PFSK-1 (cell line): Measurements from ENCODE around the gene ECI2.

Experiments
- FOXP2 ChIP-seq: optimal IDR thresholded peaks from 2 replicates; pipeline ENCODE3; 2011; ENCODE audit warnings: borderline replicate concordance, control low read depth, inconsistent platforms; ENCODE audit not compliant: insufficient read depth; ENCODE audit errors: extremely low read length, extremely low read depth
- POLR2AphosphoS5 ChIP-seq: IDR thresholded peaks from 2 replicates; pipeline ENCODE4 v1.6.1; 2012; ENCODE audit warnings: low read depth, mild to moderate bottlenecking, control low read depth, low read length, moderate library complexity
- REST ChIP-seq, 2 experiments: IDR thresholded peaks; 2 replicates each; pipeline versions ENCODE4 v1.6.1 to v1.8.0; 2011 to 2012; ENCODE audit warnings: low read depth in 2 of 2, low read length in 2 of 2, control low read depth in 1 of 2, inconsistent platforms in 1 of 2, mild to moderate bottlenecking in 1 of 2, moderate library complexity in 1 of 2; ENCODE audit not compliant: insufficient read depth in 1 of 2
- SIN3A ChIP-seq: IDR thresholded peaks from 2 replicates; pipeline ENCODE4 v1.6.1; 2012; ENCODE audit warnings: mild to moderate bottlenecking, low read length, moderate library complexity, borderline replicate concordance; ENCODE audit not compliant: insufficient read depth
- TAF1 ChIP-seq: IDR thresholded peaks from 2 replicates; pipeline ENCODE4 v1.6.1; 2012; ENCODE audit warnings: low read length, control low read depth, borderline replicate concordance; ENCODE audit not compliant: insufficient read depth

DNA sequence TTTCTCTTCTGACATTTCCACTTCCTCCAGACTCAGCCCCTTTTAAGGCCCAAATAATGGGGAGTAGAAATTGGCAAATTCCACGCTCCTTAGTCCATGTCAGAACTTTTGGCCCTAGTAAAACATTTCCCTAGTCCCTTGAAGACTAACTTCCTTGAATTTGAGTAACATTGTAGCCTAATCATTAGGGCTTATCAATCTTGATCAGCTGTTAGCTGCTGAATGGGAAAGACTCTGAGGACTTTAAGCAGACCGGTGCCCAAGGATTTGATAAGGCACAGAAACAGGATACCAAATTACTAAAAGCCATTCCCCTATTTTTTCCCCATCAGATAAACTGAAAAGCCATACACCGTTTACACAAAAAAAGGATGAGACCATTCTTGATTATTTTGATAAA lies 37.0 kb upstream of the ECI2 start:
- TF ChIP-seq SIN3A (no peak), REST (IDR thresholded peaks at IDR 0.05; ENCODE audit: insufficient read depth in 1 of 2, low read depth in 2 of 2, low read length in 2 of 2) (no peak), TAF1 (no peak), POLR2AphosphoS5 (no peak), FOXP2 (no peak)
